Stomach (tissue), 9 donors: ENCODE measurements around the gene COL19A1. TPM values are rescaled to one million over a fixed set of nuclear protein-coding genes. Genes with fewer than 3 reads are reported as not detected.

Experiments used
- DNase-seq, 2 donors: peaks; one replicate each; pipeline versions ENCODE4 v3.0.0 to v3.0.0-alpha.2; 2013 to 2019
- H3K27ac ChIP-seq, 5 donors: fragments of 200-600 bp in 4 of 5; sonication (generic) in 4 of 5; one replicate each; pipeline ENCODE4 v1.5.1; 2013 to 2019; ENCODE audit warnings: mild to moderate bottlenecking in 1 of 5, moderate library complexity in 1 of 5
- H3K27me3 ChIP-seq, 3 donors: fragments of 200-600 bp; sonication (generic); one replicate each; pipeline ENCODE4 v1.5.1; 2017 to 2019; ENCODE audit warnings: mixed run types in 1 of 3
- H3K36me3 ChIP-seq, 4 donors: fragments of 200-600 bp; sonication (generic); 1 replicate in 3 of 4; 2 replicates in 1 of 4; pipeline ENCODE4 v1.5.1; 2016 to 2019
- H3K4me1 ChIP-seq, 4 donors: fragments of 200-600 bp; sonication (generic); one replicate each; pipeline ENCODE4 v1.5.1; 2016 to 2019
- H3K4me3 ChIP-seq, 4 donors: fragments of 200-600 bp; sonication (generic) in 3 of 4; one replicate each; pipeline ENCODE4 v1.5.1; 2016 to 2019; ENCODE audit warnings: mild to moderate bottlenecking in 1 of 4
- H3K9me3 ChIP-seq, 4 donors: fragments of 200-600 bp; sonication (generic); one replicate each; pipeline ENCODE4 v1.5.1; 2016 to 2019
- CTCF ChIP-seq, 7 experiments: fragments of 450-650 bp in 4 of 7; fragments of 200-600 bp in 3 of 7; sonication (generic) in 3 of 7; IDR thresholded peaks; one replicate each; pipeline ENCODE4 v1.5.1; 2016 to 2019; ENCODE audit warnings: antibody characterized with exemption in 7 of 7, control low read depth in 2 of 7, mild to moderate bottlenecking in 1 of 7
- EP300 ChIP-seq: sonication (generic); formaldehyde crosslinking; IDR thresholded peaks from one replicate; pipeline ENCODE4 v1.6.1; 2017; ENCODE audit warnings: antibody characterized with exemption
- POLR2A ChIP-seq, 4 donors: fragments of 450-650 bp; IDR thresholded peaks; one replicate each; pipeline ENCODE4 v1.6.1; 2016; ENCODE audit warnings: antibody characterized with exemption in 4 of 4, control low read depth in 2 of 4, mild to moderate bottlenecking in 1 of 4, moderate library complexity in 1 of 4
- POLR2AphosphoS5 ChIP-seq, 3 donors: sonication (generic); formaldehyde crosslinking; IDR thresholded peaks; one replicate each; pipeline ENCODE4 v1.6.1; 2016; ENCODE audit warnings: antibody characterized with exemption in 3 of 3
- WGBS, 5 donors: extraction: QIAGEN DNeasy Blood & Tissue Kit in 3 of 5; methylation state at CpG; one replicate each; pipeline versions ENCODE4 v1.1.5 to v1.1.7; 2013 to 2018; 5-methylcytosine and 5-hydroxymethylcytosine counted together
- intact Hi-C: fragments of 100-400 bp; cut with DNase I; formaldehyde crosslinking; loops from one replicate; pipeline ENCODE4 v1.15.1; 2023; ENCODE audit warnings: low total_unique reads
- polyA plus RNA-seq, 3 donors: library from polyadenylated mRNA; stranded (reverse); fragments of 200-250 nt; gene quantifications; one replicate each; pipeline ENCODE4 v1.2.3, GENCODE V29; 2013
- total RNA-seq, 5 donors: library from RNA; depleted of rRNA; stranded (reverse); fragments of >200 nt; gene quantifications; one replicate each; pipeline versions ENCODE4 v1.1.0 to v1.2.3, GENCODE V29; 2014 to 2016
- donor health status: healthy with polysubstance abuse.
- donor health status: Bipolar disorder and iron deficiency.
- donor health status: healthy.

Gene COL19A1
- total and polyA plus RNA-seq, 8 donors = 0.13 to 13.4 (median 2.5) TPM; not detected in 3

DNA sequence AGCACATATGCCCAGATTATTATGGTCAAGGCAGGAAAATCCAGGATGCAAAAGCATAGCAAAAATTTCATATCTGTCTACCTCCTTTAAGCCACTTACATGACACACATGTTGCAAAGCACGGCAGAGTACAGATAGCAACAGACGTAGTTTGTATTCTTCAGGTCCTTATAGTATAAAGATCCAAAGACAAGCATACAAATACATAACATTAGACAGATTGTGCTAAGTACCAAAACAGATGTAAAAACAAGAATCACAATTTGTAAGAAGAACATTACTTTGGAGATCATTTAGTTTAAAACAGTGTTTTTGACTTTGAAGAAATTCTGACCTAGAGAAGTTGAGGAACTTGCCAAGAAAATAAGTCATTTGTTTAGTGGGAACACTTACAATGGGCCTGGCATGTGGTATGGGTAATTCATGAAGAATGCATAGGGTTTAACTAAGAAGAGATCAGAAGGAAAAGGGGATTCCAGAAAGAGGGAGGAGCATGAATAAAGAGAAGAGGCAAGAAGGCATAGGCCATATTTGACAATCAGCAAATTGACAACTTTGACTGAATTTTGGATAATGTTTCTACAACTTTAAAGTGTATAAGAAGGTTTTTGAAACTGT is 39.0 kb upstream of the COL19A1 start:
- intact Hi-C loops = no loop called here
- Histone ChIP-seq H3K27ac (no peak overlapping the region), H3K27me3 (no peaks in the 10 kb centered on the region), H3K9me3 (no peaks in the 10 kb centered on the region), H3K4me1 (peaks cover 0 to 7% (median 3%) of the 10 kb centered on the region in 4 donors), H3K36me3 (no peaks in the 10 kb centered on the region), H3K4me3 (no peak overlapping the region)
- TF ChIP-seq EP300 (no peak), CTCF (IDR thresholded peaks at IDR 0.05) (no peak), POLR2A (IDR thresholded peaks at IDR 0.05) (no peak), POLR2AphosphoS5 (IDR thresholded peaks at IDR 0.05) (no peak)
- no peak for DNase-seq
- WGBS, 5 donors = 31 to 63% (median 33%) methylated on average over 2 of the region's 2 CpGs

DNA sequence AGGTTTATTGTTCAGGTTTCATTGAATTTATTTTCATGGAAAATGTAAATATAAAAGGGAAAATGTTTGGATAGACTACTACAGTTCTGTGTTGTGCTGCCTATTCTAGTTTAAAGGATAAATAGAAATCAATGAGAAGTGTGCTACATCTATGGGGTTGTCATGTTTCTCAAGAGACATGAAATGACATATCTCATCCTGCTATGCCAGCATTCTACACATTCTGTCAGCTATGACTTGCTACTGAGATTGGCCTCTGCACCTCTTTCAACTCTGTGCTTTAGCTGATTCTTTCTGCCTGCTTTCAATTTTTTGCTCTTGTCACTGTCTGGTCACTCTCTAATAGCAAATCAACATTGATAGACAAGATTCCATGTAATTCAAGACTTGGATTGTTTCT is 33.8 kb upstream of the COL19A1 start:
- Histone ChIP-seq H3K4me3 (no peak overlapping the region), H3K4me1 (peaks cover 0 to 6% (median 3%) of the 10 kb centered on the region in 4 donors), H3K27ac (no peak overlapping the region), H3K27me3 (no peaks in the 10 kb centered on the region), H3K36me3 (no peaks in the 10 kb centered on the region), H3K9me3 (no peaks in the 10 kb centered on the region)
- no peak for DNase-seq
- TF ChIP-seq POLR2A (IDR thresholded peaks at IDR 0.05) (no peak), POLR2AphosphoS5 (IDR thresholded peaks at IDR 0.05) (no peak), EP300 (no peak), CTCF (IDR thresholded peaks at IDR 0.05) (no peak)
- intact Hi-C loops = no loop called here

DNA sequence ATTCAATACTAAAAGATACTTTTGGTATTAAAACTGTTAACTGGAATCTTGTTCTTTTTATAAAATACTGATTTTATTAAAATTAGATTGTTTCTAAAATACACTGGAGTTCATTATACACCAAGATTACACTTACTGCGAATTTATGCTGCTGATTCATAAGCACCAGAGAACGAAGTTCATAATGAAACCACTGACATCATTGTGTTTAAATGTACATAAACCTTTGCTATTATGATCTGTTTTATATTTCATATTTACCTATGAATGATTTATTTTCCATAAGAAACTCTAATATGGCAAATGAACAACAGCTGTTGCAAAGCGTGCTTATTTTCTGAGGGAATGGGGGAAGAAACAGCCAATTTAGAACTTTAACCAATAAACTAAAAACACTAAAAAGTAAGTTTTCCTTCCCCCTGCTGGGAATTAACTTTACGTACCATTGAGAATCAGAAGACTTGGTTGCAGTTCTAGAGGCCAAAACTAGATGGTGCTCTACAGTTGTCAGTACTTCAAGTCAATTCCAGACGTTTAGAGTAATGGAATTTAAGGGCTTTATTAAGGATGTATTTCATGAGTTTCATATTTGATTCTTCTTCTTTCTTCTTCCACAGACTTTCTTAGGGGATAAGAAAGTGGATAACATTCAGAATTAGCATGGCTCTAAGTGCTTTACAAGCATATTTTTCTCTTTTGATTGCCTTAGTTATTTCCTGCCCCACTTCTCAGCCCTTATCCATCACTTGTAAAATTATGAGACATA is 30.8 kb upstream of the COL19A1 start:
- intact Hi-C loops = no loop called here
- 4 to 7% (median 6%) methylated on average over 5 of the region's 5 CpGs for WGBS, 5 donors
- Histone ChIP-seq H3K36me3 (no peaks in the 10 kb centered on the region), H3K4me3 (no peak overlapping the region), H3K27me3 (no peaks in the 10 kb centered on the region), H3K4me1 (peaks cover 0 to 6% (median 3%) of the 10 kb centered on the region in 4 donors), H3K9me3 (no peaks in the 10 kb centered on the region), H3K27ac (no peak overlapping the region)
- TF ChIP-seq CTCF (IDR thresholded peaks at IDR 0.05) (peak in 5 of 7 experiments; percentile 63 to 72 (median 65)), POLR2A (IDR thresholded peaks at IDR 0.05) (no peak)
- DNase-seq = peak in 1 of 2 donors; percentile 82

- H3K4me1 ChIP-seq = no peaks in the 10 kb centered on the region
- H3K4me3 ChIP-seq = no peak overlapping the region
- WGBS, 5 donors = 74 to 95% (median 81%) methylated on average over 1 of the region's 1 CpG
- H3K9me3 ChIP-seq = no peaks in the 10 kb centered on the region
- TF ChIP-seq CTCF (IDR thresholded peaks at IDR 0.05) = no peak
- H3K27ac ChIP-seq = no peak overlapping the region
- H3K36me3 ChIP-seq = no peaks in the 10 kb centered on the region
- no peak for DNase-seq
- intact Hi-C loops = no loop called here
- H3K27me3 ChIP-seq = no peaks in the 10 kb centered on the region
Observed at GRCh38 chr6:69841862-69842261, 24.5 kb upstream of the COL19A1 start.
